Lung (tissue), 12 donors: Measurements from ENCODE around the gene RHOV. TPM values are rescaled to one million over a fixed set of nuclear protein-coding genes. Genes with fewer than 3 reads are reported as not detected.

Source experiments
- ATAC-seq: fragments of 200-7000 bp; cut with Tn5 transposase; one replicate; pipeline ENCODE4 v1.9.1; 2020; ENCODE audit warnings: moderate number of reproducible peaks; ENCODE audit not compliant: insufficient read depth, low FRiP score
- DNase-seq, 3 donors: peaks; one replicate each; pipeline ENCODE4 v3.0.0-alpha.2; 2013 to 2017
- H3K27ac ChIP-seq, 2 donors: one replicate each; pipeline ENCODE4 v1.5.1; 2013; ENCODE audit warnings: mild to moderate bottlenecking in 2 of 2, moderate library complexity in 2 of 2, control low read depth in 1 of 2, inconsistent platforms in 1 of 2, low read depth in 1 of 2, low read length in 1 of 2
- H3K27me3 ChIP-seq, 3 donors: one replicate each; pipeline ENCODE4 v1.5.1; 2013; ENCODE audit warnings: low read length in 2 of 3; ENCODE audit not compliant: control insufficient read depth in 3 of 3, insufficient read depth in 3 of 3
- H3K36me3 ChIP-seq, 4 donors: one replicate each; pipeline ENCODE4 v1.5.1; 2013; ENCODE audit warnings: low read length in 4 of 4, mild to moderate bottlenecking in 1 of 4, moderate library complexity in 1 of 4; ENCODE audit not compliant: control insufficient read depth in 4 of 4, insufficient read depth in 4 of 4
- H3K4me1 ChIP-seq, 5 donors: one replicate each; pipeline ENCODE4 v1.5.1; 2013; ENCODE audit warnings: low read length in 5 of 5, mild to moderate bottlenecking in 2 of 5, moderate library complexity in 1 of 5; ENCODE audit not compliant: control insufficient read depth in 5 of 5, insufficient read depth in 5 of 5
- H3K4me3 ChIP-seq: one replicate; pipeline ENCODE4 v1.5.1; 2013; ENCODE audit warnings: mild to moderate bottlenecking, control low read depth, moderate library complexity
- H3K9ac ChIP-seq, 2 donors: one replicate each; pipeline ENCODE4 v1.5.1; 2013; ENCODE audit warnings: low read length in 2 of 2, control low read depth in 1 of 2; ENCODE audit not compliant: insufficient read depth in 1 of 2
- H3K9me3 ChIP-seq, 4 donors: one replicate each; pipeline ENCODE4 v1.5.1; 2013; ENCODE audit warnings: low read length in 3 of 4, mild to moderate bottlenecking in 1 of 4, moderate library complexity in 1 of 4; ENCODE audit not compliant: control insufficient read depth in 4 of 4, insufficient read depth in 3 of 4
- CTCF ChIP-seq: IDR thresholded peaks from 2 replicates; pipeline ENCODE4 v1.5.1; 2012; ENCODE audit warnings: mild to moderate bottlenecking; ENCODE audit errors: control extremely low read depth, extremely low read depth
- WGBS, 2 donors: extraction: QIAGEN DNeasy Blood & Tissue Kit; methylation state at CpG; one replicate each; pipeline ENCODE4 v1.1.7; 2013; 5-methylcytosine and 5-hydroxymethylcytosine counted together
- polyA plus RNA-seq, 2 donors: library from polyadenylated mRNA; stranded (reverse); fragments of 200-250 nt; gene quantifications; one replicate each; pipeline ENCODE4 v1.2.1, GENCODE V29; 2013
- total RNA-seq, 2 donors: library from RNA; depleted of rRNA in 1 of 2; stranded (reverse); fragments of >200 nt in 1 of 2; gene quantifications; one replicate each; pipeline ENCODE4 v1.2.1, GENCODE V29; 2014 to 2021
- donor health status: control.
- donor health status: control.
- donor health status: Bipolar disorder and iron deficiency.
- donor health status: healthy.
- donor health status: DM: yes; HTN: yes; CAD: no.

The RHOV gene
- total and polyA plus RNA-seq, 4 donors = 2.1 to 8.5 (median 4.3) TPM

- Histone ChIP-seq H3K4me1 (peaks cover 0 to 12% (median 3%) of the 10 kb centered on the region in 5 donors), H3K36me3 (peaks cover 0 to 18% (median 0%) of the 10 kb centered on the region in 4 donors), H3K27me3 (no peaks in the 10 kb centered on the region), H3K4me3 (no peak overlapping the region), H3K27ac (no peak overlapping the region), H3K9me3 (no peaks in the 10 kb centered on the region), H3K9ac (no peak overlapping the region)
- no peak for TF ChIP-seq CTCF
- 77 to 85% methylated on average over 5 of the region's 5 CpGs for WGBS, 2 donors
- DNase-seq (no peak), ATAC-seq (no peak)
Measured at GRCh38 chr15:40852529-40852928, 21.5 kb downstream of the RHOV start.

- H3K9ac ChIP-seq = no peak overlapping the region
- no peak for DNase-seq
Measured at GRCh38 chr15:40850576-40851112, 23.4 kb downstream of the RHOV start.

GRCh38 chr15:40847223-40847961, 26.6 kb downstream of the RHOV start:
- WGBS, 2 donors = 42 to 46% methylated on average over 7 of the region's 7 CpGs
- peaks cover 0 to 8% (median 5%) of the 10 kb centered on the region in 3 donors for H3K27me3 ChIP-seq

More at GRCh38 chr15:40850576-40851112, 23.4 kb downstream of the RHOV start:
- Histone ChIP-seq H3K36me3 (peaks cover 0 to 12% (median 0%) of the 10 kb centered on the region in 4 donors), H3K27ac (no peak overlapping the region), H3K4me1 (peaks cover 0 to 14% (median 5%) of the 10 kb centered on the region in 5 donors), H3K27me3 (no peaks in the 10 kb centered on the region), H3K9me3 (no peaks in the 10 kb centered on the region), H3K4me3 (no peak overlapping the region)
- ATAC-seq = no peak
- TF ChIP-seq CTCF = no peak
- WGBS, 2 donors = 91 to 96% methylated on average over 8 of the region's 8 CpGs

More at GRCh38 chr15:40847223-40847961, 26.6 kb downstream of the RHOV start:
- no peaks in the 10 kb centered on the region for H3K9me3 ChIP-seq
- no peak overlapping the region for H3K9ac ChIP-seq
- DNase-seq = peak; percentile 53 to 81 (median 61)
- H3K27ac ChIP-seq = peak overlapping the region in 1 of 2 donors; percentile 57
- H3K4me1 ChIP-seq = peaks cover 0 to 28% (median 5%) of the 10 kb centered on the region in 5 donors
- no peak for TF ChIP-seq CTCF
- no peak overlapping the region for H3K4me3 ChIP-seq
- peak; percentile 64 for ATAC-seq
- peaks cover 0 to 2% (median 0%) of the 10 kb centered on the region in 4 donors for H3K36me3 ChIP-seq
